ENCODE measurements around the gene ASB18. TPM values are rescaled to one million over a fixed set of nuclear protein-coding genes. Genes with fewer than 3 reads are reported as not detected.

ASB18 gene
- total RNA-seq, 1 donor from 2014 or later: not detected

- Mint-ChIP-seq H3K27me3 (peaks cover 61% of the 10 kb centered on the region), H3K4me3 (no peak overlapping the region), H3K9me3 (no peaks in the 10 kb centered on the region), H3K36me3 (ENCODE audit: low read depth) (peaks cover 3% of the 10 kb centered on the region), H3K27ac (no peak overlapping the region), H3K4me1 (no peaks in the 10 kb centered on the region)
- intact Hi-C loops (cut with micrococcal nuclease): loop anchor here (1.0 kb wide), 1 partner anchor 12 kb away; no protein-coding TSS in a partner anchor
- DNase-seq: no peak
Observed at GRCh38 chr2:236167297-236168109, 96.7 kb downstream of the ASB18 start.

GRCh38 chr2:236166796-236167296 is 97.4 kb downstream of the ASB18 start:
- Mint-ChIP-seq H3K4me1 (no peaks in the 10 kb centered on the region), H3K36me3 (ENCODE audit: low read depth) (peaks cover 3% of the 10 kb centered on the region), H3K9me3 (no peaks in the 10 kb centered on the region), H3K27ac (peak overlapping the region; percentile 32), H3K4me3 (no peak overlapping the region), H3K27me3 (peaks cover 56% of the 10 kb centered on the region)
- intact Hi-C loops (cut with micrococcal nuclease): loop anchor here (1.0 kb wide), 1 partner anchor 12 kb away; no protein-coding TSS in a partner anchor
- DNase-seq: no peak

GRCh38 chr2:236165842-236166795 is 98.1 kb downstream of the ASB18 start:
- intact Hi-C loops (cut with micrococcal nuclease): no loop called here
- H3K4me3 Mint-ChIP-seq: no peak overlapping the region

GRCh38 chr2:236164925-236165841 is 99.0 kb downstream of the ASB18 start:
- Mint-ChIP-seq H3K4me3 (no peak overlapping the region), H3K9me3 (no peaks in the 10 kb centered on the region), H3K27ac (peak overlapping the region; percentile 34), H3K4me1 (no peaks in the 10 kb centered on the region), H3K27me3 (peaks cover 55% of the 10 kb centered on the region), H3K36me3 (ENCODE audit: low read depth) (peaks cover under 1% of the 10 kb centered on the region)
- intact Hi-C loops (cut with micrococcal nuclease): no loop called here
- no peak for DNase-seq

More at GRCh38 chr2:236165842-236166795, 98.1 kb downstream of the ASB18 start:
- H3K27me3 Mint-ChIP-seq: peaks cover 58% of the 10 kb centered on the region
- peak overlapping the region; percentile 48 for H3K27ac Mint-ChIP-seq
- H3K36me3 Mint-ChIP-seq (ENCODE audit: low read depth): peaks cover 3% of the 10 kb centered on the region
- no peak for DNase-seq
- H3K9me3 Mint-ChIP-seq: no peaks in the 10 kb centered on the region
- no peaks in the 10 kb centered on the region for H3K4me1 Mint-ChIP-seq

- DNase-seq: no peak
- Mint-ChIP-seq H3K27me3 (peaks cover 50% of the 10 kb centered on the region), H3K9me3 (no peaks in the 10 kb centered on the region), H3K4me1 (no peaks in the 10 kb centered on the region), H3K36me3 (ENCODE audit: low read depth) (no peaks in the 10 kb centered on the region), H3K27ac (no peak overlapping the region), H3K4me3 (no peak overlapping the region)
- intact Hi-C loops (cut with micrococcal nuclease): no loop called here
Observed at GRCh38 chr2:236164201-236164924, 99.8 kb downstream of the ASB18 start.

- H3K27me3 Mint-ChIP-seq: peaks cover 49% of the 10 kb centered on the region
- DNase-seq: no peak
- H3K9me3 Mint-ChIP-seq: no peaks in the 10 kb centered on the region
- H3K4me3 Mint-ChIP-seq: no peak overlapping the region
- H3K4me1 Mint-ChIP-seq: no peaks in the 10 kb centered on the region
- intact Hi-C loops (cut with micrococcal nuclease): no loop called here
- H3K36me3 Mint-ChIP-seq (ENCODE audit: low read depth): no peaks in the 10 kb centered on the region
- no peak overlapping the region for H3K27ac Mint-ChIP-seq
Observed at GRCh38 chr2:236163471-236164200, 100.6 kb downstream of the ASB18 start.

- no peaks in the 10 kb centered on the region for H3K36me3 Mint-ChIP-seq (ENCODE audit: low read depth)
- H3K4me1 Mint-ChIP-seq: no peaks in the 10 kb centered on the region
- intact Hi-C loops (cut with micrococcal nuclease): no loop called here
- peaks cover 55% of the 10 kb centered on the region for H3K27me3 Mint-ChIP-seq
- no peak for DNase-seq
- no peak overlapping the region for H3K27ac Mint-ChIP-seq
- H3K9me3 Mint-ChIP-seq: no peaks in the 10 kb centered on the region
- H3K4me3 Mint-ChIP-seq: no peak overlapping the region
Observed at GRCh38 chr2:236162882-236163470, 101.2 kb downstream of the ASB18 start.

GRCh38 chr2:236162031-236162845 is 102.0 kb downstream of the ASB18 start:
- peaks cover 59% of the 10 kb centered on the region for H3K27me3 Mint-ChIP-seq

GRCh38 chr2:236161531-236161930 is 102.7 kb downstream of the ASB18 start:
- intact Hi-C loops (cut with micrococcal nuclease): no loop called here
- Mint-ChIP-seq H3K9me3 (no peaks in the 10 kb centered on the region), H3K27ac (no peak overlapping the region), H3K4me3 (no peak overlapping the region), H3K27me3 (peaks cover 54% of the 10 kb centered on the region), H3K4me1 (no peaks in the 10 kb centered on the region), H3K36me3 (ENCODE audit: low read depth) (no peaks in the 10 kb centered on the region)
- DNase-seq: no peak

More at GRCh38 chr2:236162031-236162845, 102.0 kb downstream of the ASB18 start:
- intact Hi-C loops (cut with micrococcal nuclease): no loop called here
- no peak overlapping the region for H3K4me3 Mint-ChIP-seq
- H3K36me3 Mint-ChIP-seq (ENCODE audit: low read depth): no peaks in the 10 kb centered on the region
- no peak for DNase-seq
- no peaks in the 10 kb centered on the region for H3K9me3 Mint-ChIP-seq
- H3K27ac Mint-ChIP-seq: no peak overlapping the region
- H3K4me1 Mint-ChIP-seq: no peaks in the 10 kb centered on the region

- no peak overlapping the region for H3K4me3 Mint-ChIP-seq
- no peaks in the 10 kb centered on the region for H3K9me3 Mint-ChIP-seq
- no peak for DNase-seq
- no peak overlapping the region for H3K27ac Mint-ChIP-seq
- no peaks in the 10 kb centered on the region for H3K4me1 Mint-ChIP-seq
- H3K27me3 Mint-ChIP-seq: peaks cover 49% of the 10 kb centered on the region
- intact Hi-C loops (cut with micrococcal nuclease): no loop called here
- H3K36me3 Mint-ChIP-seq (ENCODE audit: low read depth): no peaks in the 10 kb centered on the region
Observed at GRCh38 chr2:236161082-236161462, 103.1 kb downstream of the ASB18 start.

- no peaks in the 10 kb centered on the region for H3K4me1 Mint-ChIP-seq
- DNase-seq: no peak
- no peak overlapping the region for H3K27ac Mint-ChIP-seq
- no peaks in the 10 kb centered on the region for H3K36me3 Mint-ChIP-seq (ENCODE audit: low read depth)
- intact Hi-C loops (cut with micrococcal nuclease): no loop called here
- no peaks in the 10 kb centered on the region for H3K9me3 Mint-ChIP-seq
- peaks cover 44% of the 10 kb centered on the region for H3K27me3 Mint-ChIP-seq
- no peak overlapping the region for H3K4me3 Mint-ChIP-seq
Observed at GRCh38 chr2:236160366-236161081, 103.7 kb downstream of the ASB18 start.

Data from activated CD4-positive, alpha-beta T cell treated with anti-CD3 and anti-CD28 coated beads, Interleukin-2, amount 10 ng/mL, durations not matched to agents 24 days and 14 days (primary cell).